ENCODE results near the gene SHOX. TPM values are rescaled to one million over a fixed set of nuclear protein-coding genes. Genes with fewer than 3 reads are reported as not detected.

The SHOX gene
- total RNA-seq, 1 experiment from 2014 or later: not detected

DNA sequence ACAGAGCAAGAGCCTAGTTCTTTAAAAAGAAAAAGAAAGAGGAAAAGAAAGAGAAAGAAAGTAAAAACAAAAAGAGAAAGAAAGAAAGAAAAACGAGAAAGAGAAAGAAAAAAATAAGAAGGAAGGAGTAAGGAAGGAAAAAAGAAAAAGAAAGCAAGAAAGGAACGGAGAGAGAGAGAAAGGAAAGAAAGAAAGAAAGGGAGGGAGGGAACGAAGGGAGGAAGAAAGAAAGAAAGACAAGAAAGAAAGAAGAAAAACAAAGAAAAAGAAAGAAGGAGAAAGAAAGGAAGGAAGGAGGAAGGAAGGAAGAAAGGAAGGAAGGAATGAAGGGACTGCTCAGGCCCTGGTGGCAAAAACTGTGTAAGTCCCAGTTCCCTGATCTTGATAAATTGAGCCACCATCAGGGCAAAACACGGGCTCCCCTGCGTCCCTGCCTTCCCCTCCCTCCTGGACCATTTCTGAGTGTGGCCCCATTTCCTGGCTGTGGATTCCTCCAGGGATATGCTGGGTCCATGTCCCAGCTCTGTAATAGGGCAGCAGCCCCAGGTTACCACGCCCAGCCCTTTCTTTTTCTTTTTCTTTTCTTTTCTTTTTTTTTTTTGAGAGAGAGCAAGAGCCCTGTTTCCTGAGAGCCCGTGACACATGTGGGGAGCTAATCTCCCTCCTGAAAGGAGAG, 44.8 kb downstream of the SHOX start:
- DNase-seq (ENCODE audit: low read depth, low spot score): no peak
- no peak overlapping the region for H3K9ac ChIP-seq (ENCODE audit: low read length)
- H3K4me2 ChIP-seq (ENCODE audit: low read length): no peak overlapping the region
- no peak overlapping the region for H3K27ac ChIP-seq (ENCODE audit: low read depth, low read length)
- ChIA-PET CTCF (no interaction called here), RAD21 (ENCODE audit: low non-redundant PET in 1 of 2, low total read pairs in 2 of 2, uncharacterized antibody in 2 of 2, unreplicated experiment in 2 of 2) (no interaction called here), POLR2A (no interaction called here)
- no peak overlapping the region for H3K4me3 ChIP-seq (replicated peaks in 1 of 2; ENCODE audit: low read depth in 1 of 2, low read length in 2 of 2)
- H3K36me3 ChIP-seq (ENCODE audit: control insufficient read depth in 1 of 2, insufficient read depth in 2 of 2, low read length in 2 of 2): no peaks in the 10 kb centered on the region
- intact Hi-C loops (cut with micrococcal nuclease): no loop called here
- ATAC-seq: no peak
- BruUV-seq (replicated peaks): no TSS peak
- no peaks in the 10 kb centered on the region for H3K79me2 ChIP-seq (ENCODE audit: insufficient read depth, low read length)
- H2AFZ ChIP-seq (ENCODE audit: low read depth, low read length, poor library complexity, severe bottlenecking): no peak overlapping the region
- no peaks in the 10 kb centered on the region for H3K9me2 ChIP-seq (ENCODE audit: insufficient read depth)
- no peaks in the 10 kb centered on the region for H3K4me1 ChIP-seq (ENCODE audit: control insufficient read depth in 1 of 2, insufficient read depth in 2 of 2, low read length in 2 of 2)
- TF ChIP-seq, protein P1, sequence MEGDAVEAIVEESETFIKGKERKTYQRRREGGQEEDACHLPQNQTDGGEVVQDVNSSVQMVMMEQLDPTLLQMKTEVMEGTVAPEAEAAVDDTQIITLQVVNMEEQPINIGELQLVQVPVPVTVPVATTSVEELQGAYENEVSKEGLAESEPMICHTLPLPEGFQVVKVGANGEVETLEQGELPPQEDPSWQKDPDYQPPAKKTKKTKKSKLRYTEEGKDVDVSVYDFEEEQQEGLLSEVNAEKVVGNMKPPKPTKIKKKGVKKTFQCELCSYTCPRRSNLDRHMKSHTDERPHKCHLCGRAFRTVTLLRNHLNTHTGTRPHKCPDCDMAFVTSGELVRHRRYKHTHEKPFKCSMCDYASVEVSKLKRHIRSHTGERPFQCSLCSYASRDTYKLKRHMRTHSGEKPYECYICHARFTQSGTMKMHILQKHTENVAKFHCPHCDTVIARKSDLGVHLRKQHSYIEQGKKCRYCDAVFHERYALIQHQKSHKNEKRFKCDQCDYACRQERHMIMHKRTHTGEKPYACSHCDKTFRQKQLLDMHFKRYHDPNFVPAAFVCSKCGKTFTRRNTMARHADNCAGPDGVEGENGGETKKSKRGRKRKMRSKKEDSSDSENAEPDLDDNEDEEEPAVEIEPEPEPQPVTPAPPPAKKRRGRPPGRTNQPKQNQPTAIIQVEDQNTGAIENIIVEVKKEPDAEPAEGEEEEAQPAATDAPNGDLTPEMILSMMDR (IDR thresholded peaks at IDR 0.05 in 2 of 3, conservative IDR thresholded peaks at IDR 0.05 in 1 of 3; ENCODE audit: borderline replicate concordance in 1 of 3, insufficient read depth in 1 of 3, low read depth in 2 of 3, low read length in 2 of 3): no peak
- TF ChIP-seq SIN3A (IDR thresholded peaks at IDR 0.05; ENCODE audit: low read depth) (no peak), CEBPB (IDR thresholded peaks at IDR 0.05; ENCODE audit: low read depth) (no peak), EZH2 (IDR thresholded peaks at IDR 0.05) (no peak), ZBTB33 (IDR thresholded peaks at IDR 0.05; ENCODE audit: extremely low read depth, insufficient replicate concordance, low read length) (no peak), REST (IDR thresholded peaks at IDR 0.05; ENCODE audit: low read depth) (no peak), ATF3 (IDR thresholded peaks at IDR 0.05) (no peak), SP1 (IDR thresholded peaks at IDR 0.05; ENCODE audit: low read depth) (no peak), SRF (IDR thresholded peaks at IDR 0.05; ENCODE audit: low read depth) (no peak), POLR2AphosphoS5 (IDR thresholded peaks at IDR 0.05; ENCODE audit: low read depth, low read length) (no peak), RAD21 (IDR thresholded peaks at IDR 0.05; ENCODE audit: low read depth) (no peak), FOSL1 (IDR thresholded peaks at IDR 0.05; ENCODE audit: low read depth) (no peak), ZNF274 (IDR thresholded peaks at IDR 0.05; ENCODE audit: low read depth, low read length) (no peak), ELF1 (IDR thresholded peaks at IDR 0.05; ENCODE audit: borderline replicate concordance, low read depth) (no peak)
- TF ChIP-seq, protein P2, sequence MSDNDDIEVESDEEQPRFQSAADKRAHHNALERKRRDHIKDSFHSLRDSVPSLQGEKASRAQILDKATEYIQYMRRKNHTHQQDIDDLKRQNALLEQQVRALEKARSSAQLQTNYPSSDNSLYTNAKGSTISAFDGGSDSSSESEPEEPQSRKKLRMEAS (IDR thresholded peaks at IDR 0.05): no peak
- H3K27me3 ChIP-seq (ENCODE audit: insufficient read depth, low read length): no peaks in the 10 kb centered on the region
- H3K9me3 ChIP-seq (ENCODE audit: control insufficient read depth in 1 of 2, insufficient read depth in 1 of 2, low read depth in 1 of 2, low read length in 2 of 2): no peaks in the 10 kb centered on the region
- no peaks in the 10 kb centered on the region for H4K20me1 ChIP-seq (ENCODE audit: insufficient read depth)
